Measurements from ENCODE around the gene PCDHGA6.
"Not testable (repeated sequence)": the region's sequence is repeated elsewhere in the genome, so short reads cannot be mapped to it uniquely, and the experiment has no call there.

PCDHGA6 gene

GRCh38 chr5:141414548-141415274 lies 41.0 kb downstream of the PCDHGA6 start:
- not testable (repeated sequence) for H2BK120ac ChIP-seq (ENCODE audit: low read depth, low read length); H3K9ac ChIP-seq (ENCODE audit: low read length); H3K27ac ChIP-seq (ENCODE audit: low read depth, low read length); H4K5ac ChIP-seq (ENCODE audit: low read length); H3K4ac ChIP-seq (ENCODE audit: low read depth, low read length); H4K8ac ChIP-seq (ENCODE audit: low read depth, low read length); H3K27me3 ChIP-seq (ENCODE audit: insufficient read depth, low read length, poor library complexity); H3K4me1 ChIP-seq (ENCODE audit: control insufficient read depth, low read depth, low read length); H2BK15ac ChIP-seq (replicated peaks; ENCODE audit: low read depth); H3K4me2 ChIP-seq (ENCODE audit: low read length); H2BK5ac ChIP-seq (ENCODE audit: low read length); DNase-seq; H2AK5ac ChIP-seq (ENCODE audit: low read length); H3K18ac ChIP-seq (ENCODE audit: low read length); H3K23ac ChIP-seq (ENCODE audit: low read length); H3K79me1 ChIP-seq (ENCODE audit: low read length); H3K36me3 ChIP-seq (ENCODE audit: control insufficient read depth, insufficient read depth, low read length); H3K4me3 ChIP-seq (ENCODE audit: low read length); H3K56ac ChIP-seq (ENCODE audit: low read length); H3K79me2 ChIP-seq (ENCODE audit: control insufficient read depth, insufficient read depth, low read length)
- no CpG with 5 or more reads among the region's 46 CpGs for WGBS (ENCODE audit: extremely low coverage, insufficient coverage, low lambda C conversion rate)

DNA sequence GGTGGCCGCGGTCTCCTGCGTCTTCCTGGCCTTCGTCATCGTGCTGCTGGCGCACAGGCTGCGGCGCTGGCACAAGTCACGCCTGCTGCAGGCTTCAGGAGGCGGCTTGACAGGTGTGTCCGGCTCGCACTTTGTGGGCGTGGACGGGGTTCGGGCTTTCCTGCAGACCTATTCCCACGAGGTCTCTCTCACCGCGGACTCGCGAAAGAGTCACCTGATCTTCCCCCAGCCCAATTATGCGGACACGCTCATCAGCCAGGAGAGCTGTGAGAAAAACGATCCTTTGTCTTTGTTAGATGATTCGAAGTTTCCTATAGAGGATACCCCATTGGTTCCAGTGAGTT lies 41.6 kb downstream of the PCDHGA6 start:
- H3K79me2 ChIP-seq (ENCODE audit: control insufficient read depth, insufficient read depth, low read length); H2BK120ac ChIP-seq (ENCODE audit: low read depth, low read length); H2BK15ac ChIP-seq (replicated peaks; ENCODE audit: low read depth); H3K9ac ChIP-seq (ENCODE audit: low read length); H3K23ac ChIP-seq (ENCODE audit: low read length); H2BK5ac ChIP-seq (ENCODE audit: low read length); H3K79me1 ChIP-seq (ENCODE audit: low read length); H3K36me3 ChIP-seq (ENCODE audit: control insufficient read depth, insufficient read depth, low read length); H3K27ac ChIP-seq (ENCODE audit: low read depth, low read length); H3K4me3 ChIP-seq (ENCODE audit: low read length); H3K56ac ChIP-seq (ENCODE audit: low read length); H4K5ac ChIP-seq (ENCODE audit: low read length); H3K18ac ChIP-seq (ENCODE audit: low read length); H3K4ac ChIP-seq (ENCODE audit: low read depth, low read length); H3K27me3 ChIP-seq (ENCODE audit: insufficient read depth, low read length, poor library complexity); H3K4me1 ChIP-seq (ENCODE audit: control insufficient read depth, low read depth, low read length); H2AK5ac ChIP-seq (ENCODE audit: low read length); H3K4me2 ChIP-seq (ENCODE audit: low read length); DNase-seq; H4K8ac ChIP-seq (ENCODE audit: low read depth, low read length): not testable (repeated sequence)
- no CpG with 5 or more reads among the region's 24 CpGs for WGBS (ENCODE audit: extremely low coverage, insufficient coverage, low lambda C conversion rate)

- H3K9ac ChIP-seq (ENCODE audit: low read length) = peak within 1 kb of the TSS; percentile 75
- H3K4me3 ChIP-seq (ENCODE audit: low read length) = peak within 1 kb of the TSS; percentile 70
- H3K79me2 ChIP-seq (ENCODE audit: control insufficient read depth, insufficient read depth, low read length); H3K4ac ChIP-seq (ENCODE audit: low read depth, low read length); H3K23ac ChIP-seq (ENCODE audit: low read length); H3K27me3 ChIP-seq (ENCODE audit: insufficient read depth, low read length, poor library complexity); H2BK5ac ChIP-seq (ENCODE audit: low read length); H4K5ac ChIP-seq (ENCODE audit: low read length); H2BK15ac ChIP-seq (replicated peaks; ENCODE audit: low read depth); H2BK120ac ChIP-seq (ENCODE audit: low read depth, low read length); H3K4me1 ChIP-seq (ENCODE audit: control insufficient read depth, low read depth, low read length); H3K79me1 ChIP-seq (ENCODE audit: low read length); H2AK5ac ChIP-seq (ENCODE audit: low read length); H3K18ac ChIP-seq (ENCODE audit: low read length); H3K27ac ChIP-seq (ENCODE audit: low read depth, low read length); H4K8ac ChIP-seq (ENCODE audit: low read depth, low read length); H3K36me3 ChIP-seq (ENCODE audit: control insufficient read depth, insufficient read depth, low read length): not testable (repeated sequence)
- peak within 1 kb of the TSS; percentile 25 for H3K4me2 ChIP-seq (ENCODE audit: low read length)
- DNase-seq = peak; percentile 92
- no CpG with 5 or more reads among the region's 47 CpGs for WGBS (ENCODE audit: extremely low coverage, insufficient coverage, low lambda C conversion rate)
- H3K56ac ChIP-seq (ENCODE audit: low read length) = peak within 1 kb of the TSS; percentile 92
These were observed 43.9 kb downstream of the PCDHGA6 start, which contains the start of gene PCDHGB7 for GRCh38 chr5:141417494-141418172. PCDHGB7 (plus strand) TSS chr5:141417677; CDS start chr5:141417860, 183 bp downstream.

DNA sequence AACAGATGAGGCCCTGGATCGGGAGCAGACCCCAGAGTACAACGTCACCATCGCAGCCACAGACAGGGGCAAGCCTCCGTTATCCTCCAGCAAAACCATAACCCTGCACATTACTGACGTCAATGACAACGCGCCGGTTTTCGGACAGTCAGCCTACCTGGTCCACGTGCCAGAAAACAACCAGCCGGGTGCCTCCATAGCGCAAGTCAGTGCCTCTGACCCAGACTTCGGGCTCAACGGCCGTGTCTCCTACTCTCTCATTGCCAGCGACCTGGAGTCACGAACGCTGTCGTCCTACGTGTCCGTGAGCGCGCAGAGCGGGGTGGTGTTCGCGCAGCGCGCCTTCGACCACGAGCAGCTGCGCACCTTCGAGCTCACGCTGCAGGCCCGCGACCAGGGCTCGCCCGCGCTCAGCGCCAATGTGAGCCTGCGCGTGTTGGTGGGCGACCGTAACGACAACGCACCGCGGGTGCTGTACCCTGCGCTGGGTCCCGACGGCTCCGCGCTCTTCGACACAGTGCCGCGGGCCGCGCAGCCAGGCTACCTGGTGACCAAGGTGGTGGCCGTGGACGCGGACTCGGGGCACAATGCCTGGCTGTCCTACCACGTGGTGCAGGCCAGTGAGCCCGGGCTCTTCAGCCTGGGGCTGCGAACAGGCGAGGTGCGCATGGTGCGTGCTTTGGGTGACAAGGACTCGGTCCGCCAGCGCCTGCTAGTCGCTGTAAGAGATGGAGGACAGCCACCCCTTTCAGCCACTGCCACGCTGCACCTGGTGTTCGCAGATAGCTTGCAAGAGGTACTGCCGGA lies 45.6 kb downstream of the PCDHGA6 start:
- Histone ChIP-seq H3K4me2 (ENCODE audit: low read length) (no peak overlapping the region), H2BK120ac (ENCODE audit: low read depth, low read length) (no peak overlapping the region), H3K18ac (ENCODE audit: low read length) (no peak overlapping the region), H3K27ac (ENCODE audit: low read depth, low read length) (no peak overlapping the region), H3K9ac (ENCODE audit: low read length) (no peak overlapping the region), H3K56ac (ENCODE audit: low read length) (no peak overlapping the region), H2AK5ac (ENCODE audit: low read length) (no peak overlapping the region), H3K4me3 (ENCODE audit: low read length) (no peak overlapping the region), H3K23ac (ENCODE audit: low read length) (no peak overlapping the region), H3K27me3 (ENCODE audit: insufficient read depth, low read length, poor library complexity) (no peaks in the 10 kb centered on the region), H3K4ac (ENCODE audit: low read depth, low read length) (no peak overlapping the region), H4K5ac (ENCODE audit: low read length) (no peak overlapping the region), H3K79me2 (ENCODE audit: control insufficient read depth, insufficient read depth, low read length) (no peaks in the 10 kb centered on the region), H2BK15ac (replicated peaks; ENCODE audit: low read depth) (no peak overlapping the region), H3K4me1 (ENCODE audit: control insufficient read depth, low read depth, low read length) (no peaks in the 10 kb centered on the region), H3K79me1 (ENCODE audit: low read length) (no peaks in the 10 kb centered on the region), H3K36me3 (ENCODE audit: control insufficient read depth, insufficient read depth, low read length) (no peaks in the 10 kb centered on the region), H4K8ac (ENCODE audit: low read depth, low read length) (no peak overlapping the region), H2BK5ac (ENCODE audit: low read length) (no peak overlapping the region)
- DNase-seq = no peak
- WGBS (ENCODE audit: extremely low coverage, insufficient coverage, low lambda C conversion rate) = no CpG with 5 or more reads among the region's 74 CpGs

- Histone ChIP-seq H3K79me1 (ENCODE audit: low read length) (no peaks in the 10 kb centered on the region), H3K4ac (ENCODE audit: low read depth, low read length) (no peak within 1 kb of the TSS), H4K8ac (ENCODE audit: low read depth, low read length) (no peak within 1 kb of the TSS), H2BK5ac (ENCODE audit: low read length) (no peak within 1 kb of the TSS), H3K4me2 (ENCODE audit: low read length) (no peak within 1 kb of the TSS), H3K4me3 (ENCODE audit: low read length) (no peak within 1 kb of the TSS), H3K27ac (ENCODE audit: low read depth, low read length) (no peak within 1 kb of the TSS), H3K27me3 (ENCODE audit: insufficient read depth, low read length, poor library complexity) (no peaks in the 10 kb centered on the region), H3K36me3 (ENCODE audit: control insufficient read depth, insufficient read depth, low read length) (no peaks in the 10 kb centered on the region), H2BK120ac (ENCODE audit: low read depth, low read length) (no peak within 1 kb of the TSS), H3K79me2 (ENCODE audit: control insufficient read depth, insufficient read depth, low read length) (no peaks in the 10 kb centered on the region), H4K5ac (ENCODE audit: low read length) (no peak within 1 kb of the TSS), H3K4me1 (ENCODE audit: control insufficient read depth, low read depth, low read length) (no peaks in the 10 kb centered on the region), H3K9ac (ENCODE audit: low read length) (no peak within 1 kb of the TSS), H2BK15ac (replicated peaks; ENCODE audit: low read depth) (no peak within 1 kb of the TSS), H3K56ac (ENCODE audit: low read length) (no peak within 1 kb of the TSS), H3K23ac (ENCODE audit: low read length) (no peak within 1 kb of the TSS), H3K18ac (ENCODE audit: low read length) (no peak within 1 kb of the TSS), H2AK5ac (ENCODE audit: low read length) (no peak within 1 kb of the TSS)
- WGBS (ENCODE audit: extremely low coverage, insufficient coverage, low lambda C conversion rate) = no CpG with 5 or more reads among the region's 42 CpGs
- peak; percentile 73 for DNase-seq
These were observed 47.3 kb downstream of the PCDHGA6 start, which contains the start of gene PCDHGA11 for GRCh38 chr5:141420855-141421488. PCDHGA11 (plus strand) TSS chr5:141421051; CDS start chr5:141421228, 177 bp downstream.

Measured in mesendoderm (in vitro differentiated cells).